HG02642 (cell line): ENCODE results near the gene SLFN12L.
"Not testable (repeated sequence)": the region's sequence is repeated elsewhere in the genome, so short reads cannot be mapped to it uniquely, and the experiment has no call there.

Source experiments
- ATAC-seq: cut with Tn5 transposase; IDR thresholded peaks from one replicate; pipeline ENCODE4 v1.9.1; 2021; ENCODE audit warnings: mild to moderate bottlenecking; ENCODE audit not compliant: unreplicated experiment, poor library complexity

SLFN12L gene

GRCh38 chr17:35545150-35545549 is 7.7 kb upstream of the SLFN12L start:
- no peak for ATAC-seq

GRCh38 chr17:35543856-35544255 is 6.4 kb upstream of the SLFN12L start:
- ATAC-seq: no peak

GRCh38 chr17:35542990-35543389 is 5.5 kb upstream of the SLFN12L start:
- no peak for ATAC-seq

GRCh38 chr17:35541434-35541833 is 4.0 kb upstream of the SLFN12L start:
- no peak for ATAC-seq

GRCh38 chr17:35540589-35541404 is 3.3 kb upstream of the SLFN12L start:
- ATAC-seq: no peak

- ATAC-seq: no peak
These were observed 2.2 kb upstream of the SLFN12L start for GRCh38 chr17:35539659-35540026.

- ATAC-seq: peak; percentile 9
These were observed 760 bp downstream of the SLFN12L start for GRCh38 chr17:35536664-35537171.

GRCh38 chr17:35535406-35535805 is 2.1 kb downstream of the SLFN12L start:
- not testable (repeated sequence) for ATAC-seq

- no peak for ATAC-seq
These were observed 2.8 kb downstream of the SLFN12L start for GRCh38 chr17:35534576-35535093.

- ATAC-seq: no peak
These were observed 6.3 kb downstream of the SLFN12L start for GRCh38 chr17:35531160-35531559.

GRCh38 chr17:35529866-35530265 is 7.6 kb downstream of the SLFN12L start:
- ATAC-seq: no peak

- ATAC-seq: not testable (repeated sequence)
These were observed 8.2 kb downstream of the SLFN12L start for GRCh38 chr17:35529326-35529725.

GRCh38 chr17:35523296-35523695 is 14.2 kb downstream of the SLFN12L start:
- no peak for ATAC-seq

- not testable (repeated sequence) for ATAC-seq
These were observed 15.7 kb downstream of the SLFN12L start for GRCh38 chr17:35521654-35522256.

- ATAC-seq: no peak
These were observed 16.3 kb downstream of the SLFN12L start for GRCh38 chr17:35521150-35521549.

GRCh38 chr17:35519906-35520442 is 17.5 kb downstream of the SLFN12L start:
- ATAC-seq: no peak

- ATAC-seq: no peak
These were observed 18.0 kb downstream of the SLFN12L start for GRCh38 chr17:35519439-35519838.

GRCh38 chr17:35518431-35518830 is 19.0 kb downstream of the SLFN12L start:
- not testable (repeated sequence) for ATAC-seq

GRCh38 chr17:35515027-35515426 is 22.5 kb downstream of the SLFN12L start:
- no peak for ATAC-seq

GRCh38 chr17:35514564-35514963 is 22.9 kb downstream of the SLFN12L start:
- ATAC-seq: no peak

- ATAC-seq: no peak
These were observed 27.4 kb downstream of the SLFN12L start for GRCh38 chr17:35510052-35510451.
